Upper lobe of left lung (tissue), 6 donors: ENCODE results near the gene SIK3. TPM values are rescaled to one million over a fixed set of nuclear protein-coding genes. Genes with fewer than 3 reads are reported as not detected.
A peak's percentile ranks its signal among the peaks of the same experiment; 100 is the strongest.

Experiments used
- ATAC-seq, 2 donors: fragments of 200-7000 bp; cut with Tn5 transposase; one replicate each; pipeline ENCODE4 v1.9.1; 2022; ENCODE audit warnings: mild to moderate bottlenecking in 2 of 2, moderate library complexity in 2 of 2; ENCODE audit not compliant: low FRiP score in 2 of 2
- DNase-seq, 2 donors: peaks; one replicate each; pipeline ENCODE4 v3.0.0-alpha.2; 2019 to 2020
- H3K27ac ChIP-seq, 4 donors: fragments of 200-600 bp; sonication (generic); one replicate each; pipeline ENCODE4 v1.5.1; 2016 to 2019
- H3K27me3 ChIP-seq, 4 donors: fragments of 200-600 bp; sonication (generic); one replicate each; pipeline ENCODE4 v1.5.1; 2017 to 2019
- H3K36me3 ChIP-seq, 4 donors: fragments of 200-600 bp; sonication (generic); one replicate each; pipeline ENCODE4 v1.5.1; 2016 to 2019
- H3K4me1 ChIP-seq, 4 donors: fragments of 200-600 bp; sonication (generic); one replicate each; pipeline ENCODE4 v1.5.1; 2018 to 2019
- H3K4me3 ChIP-seq, 4 donors: fragments of 200-600 bp; sonication (generic); one replicate each; pipeline ENCODE4 v1.5.1; 2017 to 2019; ENCODE audit warnings: mild to moderate bottlenecking in 2 of 4, moderate library complexity in 1 of 4
- H3K9me3 ChIP-seq, 4 donors: fragments of 200-600 bp; sonication (generic); one replicate each; pipeline ENCODE4 v1.5.1; 2018 to 2019
- EP300 ChIP-seq, 4 donors: sonication (generic); formaldehyde crosslinking; IDR thresholded peaks; one replicate each; pipeline ENCODE4 v1.5.1; 2017; ENCODE audit warnings: antibody characterized with exemption in 4 of 4, control low read depth in 2 of 4
- POLR2A ChIP-seq, 4 donors: fragments of 450-650 bp; IDR thresholded peaks; one replicate each; pipeline ENCODE4 v1.5.1; 2016 to 2017; ENCODE audit warnings: antibody characterized with exemption in 4 of 4, mild to moderate bottlenecking in 2 of 4
- POLR2AphosphoS5 ChIP-seq, 2 donors: sonication (generic); formaldehyde crosslinking; IDR thresholded peaks; one replicate each; pipeline ENCODE4 v1.5.1; 2017; ENCODE audit warnings: antibody characterized with exemption in 2 of 2
- WGBS, 2 donors: methylation state at CpG; one replicate each; pipeline ENCODE4 v1.1.5; 2017 to 2018; 5-methylcytosine and 5-hydroxymethylcytosine counted together
- total RNA-seq, 6 donors: library from RNA; depleted of rRNA in 4 of 6; stranded (reverse); fragments of >200 nt in 4 of 6; gene quantifications; one replicate each; pipeline versions ENCODE4 v1.1.0 to v1.2.1, GENCODE V29; 2016 to 2021
- TF ChIP-seq, protein P1 (sequence below), 6 experiments: fragments of 450-650 bp in 4 of 6; fragments of 200-600 bp in 2 of 6; sonication (generic) in 2 of 6; IDR thresholded peaks; one replicate each; pipeline ENCODE4 v1.5.1; 2016 to 2019; ENCODE audit warnings: antibody characterized with exemption in 6 of 6
- donor health status: DM: no; HTN: no; CAD: no; lungs with moderate emphysema.
- donor health status: DM: no; HTN: yes; CAD: no; lungs with severe emphysema.

SIK3 gene
- total RNA-seq, 6 donors from 2014 or later = 26.9 to 115 (median 43.7) TPM

DNA sequence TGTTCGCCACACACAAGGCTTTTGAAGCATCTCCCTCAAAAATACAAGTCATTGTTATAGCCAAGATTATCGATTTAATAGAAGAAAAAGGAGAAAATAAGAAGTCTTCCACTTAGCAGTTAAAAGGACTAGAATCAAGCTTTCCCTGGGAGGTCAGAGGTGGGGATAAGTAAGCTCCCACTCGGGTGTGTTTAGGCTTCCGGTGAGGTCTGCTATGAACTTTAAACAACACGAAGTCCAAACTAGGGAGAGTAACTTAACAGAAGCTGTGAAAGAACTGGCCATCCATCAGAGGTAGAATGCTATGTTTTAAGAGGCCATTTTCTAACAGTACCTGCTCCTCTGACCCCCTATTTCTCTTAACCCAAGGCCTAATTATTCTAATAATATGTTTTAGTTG lies 169.4 kb downstream of the SIK3 start:
- Histone ChIP-seq H3K27ac (peak overlapping the region in 2 of 4 donors; percentile 20 to 64), H3K4me1 (peaks cover 42 to 48% (median 45%) of the 10 kb centered on the region in 4 donors), H3K36me3 (peaks cover 0 to 26% (median 6%) of the 10 kb centered on the region in 4 donors)

DNA sequence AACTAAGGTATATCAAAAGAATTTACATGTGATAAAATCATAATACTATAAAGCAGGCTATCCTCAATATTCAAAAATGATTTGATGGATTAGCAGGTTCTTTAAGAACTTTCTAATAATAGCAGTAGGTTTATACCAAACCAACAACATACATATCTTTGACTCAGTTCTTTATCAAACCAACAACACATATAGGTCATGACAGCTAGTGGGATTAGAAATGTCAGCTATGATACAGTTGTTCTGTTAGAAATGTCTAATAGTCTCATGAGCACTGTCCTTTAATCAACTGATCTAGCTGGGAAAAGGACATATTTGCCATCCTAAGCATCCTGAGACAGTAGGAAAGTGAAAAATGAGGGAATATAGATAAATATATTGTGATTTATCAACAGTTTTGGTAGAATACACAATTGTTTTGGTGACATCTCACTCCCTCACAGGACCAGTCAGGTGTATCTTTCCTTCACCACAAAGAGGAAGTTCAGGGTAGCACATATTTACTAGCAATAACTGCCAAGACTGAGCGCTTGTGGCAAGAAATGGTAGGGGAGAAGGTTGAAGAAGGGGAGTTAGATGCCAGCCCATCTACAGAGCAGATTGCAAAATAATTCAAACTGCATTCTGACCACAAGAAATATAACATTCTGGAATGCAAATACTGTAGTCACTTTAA lies 170.0 kb downstream of the SIK3 start:
- no peak for DNase-seq
- Histone ChIP-seq H3K27me3 (no peaks in the 10 kb centered on the region), H3K4me1 (peaks cover 42 to 48% (median 45%) of the 10 kb centered on the region in 4 donors), H3K4me3 (no peak overlapping the region), H3K36me3 (peaks cover 0 to 26% (median 6%) of the 10 kb centered on the region in 4 donors), H3K27ac (no peak overlapping the region), H3K9me3 (no peaks in the 10 kb centered on the region)
- TF ChIP-seq, protein P1, sequence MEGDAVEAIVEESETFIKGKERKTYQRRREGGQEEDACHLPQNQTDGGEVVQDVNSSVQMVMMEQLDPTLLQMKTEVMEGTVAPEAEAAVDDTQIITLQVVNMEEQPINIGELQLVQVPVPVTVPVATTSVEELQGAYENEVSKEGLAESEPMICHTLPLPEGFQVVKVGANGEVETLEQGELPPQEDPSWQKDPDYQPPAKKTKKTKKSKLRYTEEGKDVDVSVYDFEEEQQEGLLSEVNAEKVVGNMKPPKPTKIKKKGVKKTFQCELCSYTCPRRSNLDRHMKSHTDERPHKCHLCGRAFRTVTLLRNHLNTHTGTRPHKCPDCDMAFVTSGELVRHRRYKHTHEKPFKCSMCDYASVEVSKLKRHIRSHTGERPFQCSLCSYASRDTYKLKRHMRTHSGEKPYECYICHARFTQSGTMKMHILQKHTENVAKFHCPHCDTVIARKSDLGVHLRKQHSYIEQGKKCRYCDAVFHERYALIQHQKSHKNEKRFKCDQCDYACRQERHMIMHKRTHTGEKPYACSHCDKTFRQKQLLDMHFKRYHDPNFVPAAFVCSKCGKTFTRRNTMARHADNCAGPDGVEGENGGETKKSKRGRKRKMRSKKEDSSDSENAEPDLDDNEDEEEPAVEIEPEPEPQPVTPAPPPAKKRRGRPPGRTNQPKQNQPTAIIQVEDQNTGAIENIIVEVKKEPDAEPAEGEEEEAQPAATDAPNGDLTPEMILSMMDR (IDR thresholded peaks at IDR 0.05) = no peak
- TF ChIP-seq POLR2AphosphoS5 (IDR thresholded peaks at IDR 0.05) (no peak), POLR2A (IDR thresholded peaks at IDR 0.05) (no peak), EP300 (IDR thresholded peaks at IDR 0.05) (no peak)
- WGBS, 2 donors = 60 to 77% methylated on average over 1 of the region's 1 CpG
- no peak for ATAC-seq

More for the DNA sequence above, 169.4 kb downstream of the SIK3 start:
- ATAC-seq (no peak), DNase-seq (no peak)
- no peaks in the 10 kb centered on the region for H3K27me3 ChIP-seq
- 65 to 68% methylated on average over 5 of the region's 5 CpGs for WGBS, 2 donors
- no peaks in the 10 kb centered on the region for H3K9me3 ChIP-seq
- no peak for TF ChIP-seq POLR2A (IDR thresholded peaks at IDR 0.05)
- TF ChIP-seq, protein P1 (IDR thresholded peaks at IDR 0.05) = no peak
- TF ChIP-seq POLR2AphosphoS5 (IDR thresholded peaks at IDR 0.05) = no peak
- no peak for TF ChIP-seq EP300 (IDR thresholded peaks at IDR 0.05)
- no peak overlapping the region for H3K4me3 ChIP-seq

DNA sequence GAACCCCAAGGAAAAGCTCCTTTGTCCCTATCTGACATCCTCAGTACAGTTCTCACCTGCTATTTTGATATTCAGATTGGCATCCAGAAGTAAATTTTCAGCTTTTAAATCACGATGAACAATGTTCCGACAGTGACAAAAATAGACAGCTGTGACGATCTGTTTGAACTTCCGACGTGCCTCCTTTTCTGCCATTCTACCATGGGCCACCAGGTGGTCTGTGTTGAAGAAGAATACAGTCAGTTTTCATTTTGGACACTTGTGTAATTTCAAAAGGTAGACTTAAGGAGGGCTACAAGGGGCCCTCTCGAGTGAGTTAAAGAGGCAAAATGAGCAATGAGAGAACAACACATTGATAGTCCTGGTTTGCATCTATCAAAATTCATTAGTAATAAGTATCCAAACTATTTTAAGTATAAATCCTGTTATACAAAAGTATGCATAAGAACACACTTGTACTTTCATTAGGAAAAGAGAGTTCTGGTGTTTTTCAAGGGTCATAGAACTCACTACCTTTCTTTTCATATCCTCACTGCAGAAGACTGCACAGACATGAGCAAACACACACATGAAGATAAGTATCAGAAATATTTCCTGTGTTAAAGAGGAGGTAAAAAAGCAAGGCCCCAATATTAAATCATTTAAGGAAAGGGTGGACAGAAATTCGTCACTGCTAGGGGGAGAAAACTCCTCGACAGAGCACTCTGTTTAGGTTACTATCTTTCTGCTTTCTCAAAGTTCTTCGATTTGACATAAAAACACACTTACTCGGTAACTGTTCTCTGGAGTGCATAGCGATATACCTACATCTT lies 170.9 kb downstream of the SIK3 start:
- Histone ChIP-seq H3K4me1 (peaks cover 38 to 47% (median 41%) of the 10 kb centered on the region in 4 donors), H3K27me3 (no peaks in the 10 kb centered on the region), H3K36me3 (peaks cover 0 to 26% (median 7%) of the 10 kb centered on the region in 4 donors), H3K9me3 (no peaks in the 10 kb centered on the region), H3K4me3 (no peak overlapping the region), H3K27ac (no peak overlapping the region)
- WGBS, 2 donors = 59 to 65% methylated on average over 11 of the region's 11 CpGs
- TF ChIP-seq, protein P1 (IDR thresholded peaks at IDR 0.05) = peak in 3 of 6 experiments; percentile 22 to 34 (median 25)
- no peak for TF ChIP-seq POLR2A (IDR thresholded peaks at IDR 0.05)
- DNase-seq (no peak), ATAC-seq (no peak)

DNA sequence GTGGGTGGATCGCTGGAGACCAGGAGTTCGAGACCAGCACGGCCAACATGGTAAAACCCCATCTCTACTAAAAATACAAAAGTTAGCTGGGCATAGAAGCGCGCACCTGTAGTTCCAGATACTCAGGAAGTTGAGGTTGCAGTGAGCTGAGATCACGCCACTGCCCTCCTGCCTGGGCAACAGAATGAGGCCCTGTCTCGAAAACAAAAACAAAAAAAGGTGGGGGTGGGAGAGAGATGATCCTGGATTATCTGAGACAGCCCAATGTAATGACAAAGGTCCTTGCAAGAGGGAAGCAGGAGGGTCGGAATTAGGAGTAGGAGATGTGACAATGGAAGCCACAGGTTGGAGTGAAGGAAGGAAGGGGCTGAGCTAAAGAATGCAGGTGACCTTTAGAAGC lies 173.2 kb downstream of the SIK3 start:
- no peak for TF ChIP-seq POLR2A (IDR thresholded peaks at IDR 0.05)
- no peak for TF ChIP-seq POLR2AphosphoS5 (IDR thresholded peaks at IDR 0.05)
- TF ChIP-seq EP300 (IDR thresholded peaks at IDR 0.05) = no peak
- TF ChIP-seq, protein P1 (IDR thresholded peaks at IDR 0.05) = no peak
- WGBS, 2 donors = 86 to 91% methylated on average over 8 of the region's 8 CpGs
- no peaks in the 10 kb centered on the region for H3K9me3 ChIP-seq
- no peak overlapping the region for H3K27ac ChIP-seq
- DNase-seq = no peak
- H3K4me3 ChIP-seq = no peak overlapping the region
- ATAC-seq = no peak
- H3K27me3 ChIP-seq = no peaks in the 10 kb centered on the region
- H3K36me3 ChIP-seq = peaks cover 0 to 36% (median 8%) of the 10 kb centered on the region in 4 donors
- peaks cover 15 to 26% (median 18%) of the 10 kb centered on the region in 4 donors for H3K4me1 ChIP-seq
